ES-I3 (cell line): ENCODE results near the gene CBX6.

Experiments
- H3K36me3 ChIP-seq: 2 replicates; pipeline ENCODE4 v1.6.1; 2013; ENCODE audit warnings: mild to moderate bottlenecking, low read length, control low read depth, moderate library complexity; ENCODE audit not compliant: insufficient read depth
- H3K4me1 ChIP-seq: 2 replicates; pipeline ENCODE4 v1.6.1; 2013; ENCODE audit warnings: mild to moderate bottlenecking, control low read depth, low read length; ENCODE audit not compliant: insufficient read depth
- H3K9ac ChIP-seq: 2 replicates; pipeline ENCODE4 v1.6.1; 2013; ENCODE audit warnings: low read depth, mild to moderate bottlenecking, low read length, moderate library complexity
- H3K9me3 ChIP-seq: 2 replicates; pipeline ENCODE4 v1.6.1; 2013; ENCODE audit warnings: mild to moderate bottlenecking, low read length, moderate library complexity; ENCODE audit not compliant: control insufficient read depth, insufficient read depth

The CBX6 gene

DNA sequence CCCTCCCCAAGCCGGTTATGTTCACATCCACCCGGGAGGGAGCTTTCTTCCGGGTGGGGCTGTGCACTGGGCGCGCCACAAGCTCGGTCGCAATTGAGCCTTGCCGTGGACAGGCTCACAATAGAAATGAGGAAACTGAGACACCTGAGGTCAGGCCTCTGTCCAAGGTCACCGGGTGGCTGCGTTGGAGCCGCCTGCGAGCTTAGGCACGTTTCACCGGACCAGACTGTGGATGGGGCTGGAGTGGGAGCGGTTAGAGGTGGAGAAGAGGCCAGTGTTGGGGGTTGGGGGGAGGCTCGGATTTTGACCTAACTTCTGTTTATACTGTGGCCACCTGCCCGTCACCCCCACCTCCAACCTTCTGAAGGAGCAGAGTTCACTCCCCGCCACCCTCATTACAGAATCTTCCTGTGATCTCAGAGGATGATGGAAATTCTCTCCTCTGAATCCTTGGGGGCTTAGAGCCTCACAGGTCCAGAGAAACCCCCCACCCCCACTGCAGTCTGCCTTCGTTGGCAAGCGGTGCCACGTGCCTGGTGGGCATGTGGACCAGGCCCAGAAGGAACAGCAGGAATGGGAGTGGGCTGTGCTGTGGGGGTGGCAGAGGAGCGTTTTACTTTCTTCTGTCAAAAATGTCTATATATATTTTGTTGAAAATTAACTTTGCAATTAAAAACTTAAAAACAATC lies 27.6 kb downstream of the CBX6 start:
- Histone ChIP-seq H3K9ac (peak overlapping the region; percentile 65), H3K36me3 (no peaks in the 10 kb centered on the region), H3K4me1 (0 out of 2 replicates have a peak, but pooled peaks cover 4% of the 10 kb centered on the region), H3K9me3 (no peaks in the 10 kb centered on the region)

- H3K9ac ChIP-seq, result peak within 1 kb of the TSS; percentile 75
These were observed 28.2 kb downstream of the CBX6 start, which contains the start of gene NPTXR for GRCh38 chr22:38843657-38844314. TSS of gene NPTXR (minus strand) at chr22:38844028.

GRCh38 chr22:38843201-38843656 lies 28.8 kb downstream of the CBX6 start:
- Histone ChIP-seq H3K4me1 (0 out of 2 replicates have a peak, but pooled peaks cover 4% of the 10 kb centered on the region), H3K36me3 (no peaks in the 10 kb centered on the region), H3K9ac (peak overlapping the region; percentile 75), H3K9me3 (no peaks in the 10 kb centered on the region)

More at GRCh38 chr22:38843657-38844314, 28.2 kb downstream of the CBX6 start, which contains the start of gene NPTXR:
- no peaks in the 10 kb centered on the region for H3K9me3 ChIP-seq
- no peaks in the 10 kb centered on the region for H3K36me3 ChIP-seq
- 0 out of 2 replicates have a peak, but pooled peaks cover 4% of the 10 kb centered on the region for H3K4me1 ChIP-seq

DNA sequence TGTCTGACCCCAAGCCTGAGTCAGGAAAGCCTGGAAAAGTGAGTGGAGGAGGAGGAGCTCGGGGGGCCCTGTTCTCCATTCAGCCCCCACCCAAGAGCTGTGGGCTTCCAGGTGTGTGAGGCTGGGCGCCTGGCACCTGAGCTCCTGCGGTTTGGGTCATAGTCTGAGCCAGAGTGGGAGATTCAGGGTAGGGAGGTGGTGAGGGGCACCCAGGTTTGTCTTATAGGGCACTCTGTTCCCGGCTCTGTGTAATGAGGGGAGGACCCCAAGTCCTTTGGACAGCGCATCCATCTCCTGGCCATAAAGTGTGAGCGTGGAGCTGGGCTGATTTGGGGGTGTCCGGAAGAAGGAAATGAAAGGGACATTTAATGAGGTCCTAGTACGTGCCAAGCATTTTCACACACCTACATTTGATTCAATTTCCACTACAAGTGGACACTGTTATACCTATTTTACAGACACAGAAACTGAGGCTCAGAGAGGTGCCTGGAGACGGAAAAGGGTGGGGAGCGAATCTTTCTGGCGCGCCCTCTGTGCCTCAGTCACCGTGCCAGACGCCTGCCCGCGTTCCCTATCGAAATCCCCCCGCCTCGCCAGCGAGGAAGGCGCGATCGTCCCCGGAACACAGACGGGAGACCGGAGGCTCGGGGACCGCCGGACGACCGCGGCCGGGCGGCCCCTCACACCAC lies 29.4 kb downstream of the CBX6 start:
- peak overlapping the region; percentile 75 for H3K9ac ChIP-seq
- no peaks in the 10 kb centered on the region for H3K9me3 ChIP-seq
- H3K4me1 ChIP-seq, result 0 out of 2 replicates have a peak, but pooled peaks cover 4% of the 10 kb centered on the region
- H3K36me3 ChIP-seq, result no peaks in the 10 kb centered on the region

GRCh38 chr22:38841635-38842034 lies 30.4 kb downstream of the CBX6 start:
- Histone ChIP-seq H3K9me3 (no peaks in the 10 kb centered on the region), H3K36me3 (no peaks in the 10 kb centered on the region), H3K4me1 (0 out of 2 replicates have a peak, but pooled peaks cover 4% of the 10 kb centered on the region), H3K9ac (no peak overlapping the region)

DNA sequence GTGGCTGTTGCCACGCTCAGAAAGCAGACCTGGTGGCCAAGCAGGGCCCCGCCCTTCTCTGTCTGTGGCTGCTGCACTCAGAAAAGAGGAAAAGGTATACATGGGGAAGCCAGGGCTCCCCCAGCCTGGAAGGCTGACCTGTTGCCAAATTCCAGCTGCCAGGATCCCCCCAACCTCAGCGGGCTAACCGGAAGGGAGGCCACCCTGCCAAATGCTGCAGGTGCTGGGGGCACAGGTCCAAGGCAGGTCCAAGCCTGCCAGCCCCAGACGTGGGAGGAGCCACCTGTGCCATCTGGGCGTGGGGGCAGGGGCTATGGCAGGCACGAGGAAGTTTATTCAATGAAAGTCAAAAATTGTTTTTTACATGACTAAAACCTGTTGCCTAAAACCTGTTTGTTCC lies 30.8 kb downstream of the CBX6 start:
- peaks cover 8% of the 10 kb centered on the region; the same call in 1 of the 2 replicates for H3K4me1 ChIP-seq
- H3K9ac ChIP-seq, result no peak overlapping the region

GRCh38 chr22:38840129-38840528 lies 31.9 kb downstream of the CBX6 start:
- Histone ChIP-seq H3K4me1 (peaks cover 18% of the 10 kb centered on the region; the same call in 1 of the 2 replicates), H3K9ac (no peak overlapping the region), H3K36me3 (no peaks in the 10 kb centered on the region), H3K9me3 (no peaks in the 10 kb centered on the region)

More for the DNA sequence above, 30.8 kb downstream of the CBX6 start:
- H3K36me3 ChIP-seq, result no peaks in the 10 kb centered on the region
- H3K9me3 ChIP-seq, result no peaks in the 10 kb centered on the region

DNA sequence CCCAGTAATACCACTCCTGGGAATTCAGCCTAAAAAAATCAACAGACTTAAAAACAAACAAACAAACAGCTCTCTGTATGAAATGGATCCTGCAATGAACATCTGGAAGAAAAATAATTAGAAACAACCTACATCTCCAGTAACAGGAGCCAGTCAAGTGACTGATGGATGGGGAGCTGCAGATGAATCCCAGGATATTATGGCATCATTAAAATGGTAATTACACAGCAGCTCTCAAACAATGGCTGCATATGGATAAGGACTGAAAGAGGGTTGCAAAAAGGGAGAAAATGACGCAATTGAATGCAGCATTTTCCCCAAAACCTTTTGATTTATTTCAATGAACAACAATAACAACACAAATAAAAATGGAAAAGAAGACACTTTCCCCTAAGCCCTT lies 32.3 kb downstream of the CBX6 start:
- Histone ChIP-seq H3K9me3 (no peaks in the 10 kb centered on the region), H3K9ac (no peak overlapping the region), H3K36me3 (no peaks in the 10 kb centered on the region), H3K4me1 (peaks cover 18% of the 10 kb centered on the region; the same call in 1 of the 2 replicates)

GRCh38 chr22:38837414-38837928 lies 34.5 kb downstream of the CBX6 start:
- Histone ChIP-seq H3K9ac (no peak overlapping the region), H3K36me3 (no peaks in the 10 kb centered on the region), H3K4me1 (peaks cover 18% of the 10 kb centered on the region; the same call in 1 of the 2 replicates), H3K9me3 (no peaks in the 10 kb centered on the region)

DNA sequence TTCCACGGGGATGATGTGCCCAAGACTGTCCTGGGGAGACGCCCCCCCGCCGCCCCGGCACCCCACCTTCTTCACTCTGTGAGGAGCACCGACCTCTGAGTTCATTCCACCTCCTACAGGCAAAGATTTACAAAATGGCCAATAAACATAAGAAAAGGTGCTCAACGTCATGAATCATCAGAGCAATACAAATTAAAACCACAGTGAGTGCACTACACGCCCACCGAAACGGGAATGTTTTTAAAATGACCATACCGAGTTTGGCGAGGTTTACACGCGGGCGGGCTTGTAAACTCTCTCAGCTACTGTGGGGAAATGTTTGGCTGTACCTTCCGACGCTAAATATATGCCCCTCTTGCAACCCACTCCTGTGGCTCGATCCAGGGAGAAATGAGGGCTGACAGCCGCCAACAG lies 36.1 kb downstream of the CBX6 start:
- H3K4me1 ChIP-seq, result peaks cover 17% of the 10 kb centered on the region; the same call in 1 of the 2 replicates
- peak overlapping the region; percentile 10; the same call in 1 of the 2 replicates for H3K9ac ChIP-seq
- no peaks in the 10 kb centered on the region for H3K9me3 ChIP-seq
- no peaks in the 10 kb centered on the region for H3K36me3 ChIP-seq

DNA sequence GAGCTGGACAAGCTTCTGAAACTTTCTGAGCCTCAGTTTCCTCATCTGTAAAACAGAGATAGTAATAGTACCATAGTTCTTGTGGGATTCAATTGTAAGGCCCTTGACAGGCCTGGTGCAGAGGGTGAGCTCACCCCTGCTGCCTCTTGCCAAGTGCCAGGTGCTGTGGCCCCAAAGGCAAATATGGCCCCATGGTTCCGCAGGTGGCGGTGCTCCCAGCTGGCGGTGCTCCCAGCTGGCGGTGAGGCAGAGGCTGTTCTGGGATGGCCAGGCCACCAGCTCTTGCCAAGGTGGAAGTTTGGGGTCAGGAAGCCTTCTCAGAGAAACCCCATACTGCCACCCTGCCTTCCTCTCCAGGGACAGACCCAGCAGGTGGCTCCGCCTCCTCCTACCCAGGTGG lies 37.0 kb downstream of the CBX6 start:
- Histone ChIP-seq H3K36me3 (no peaks in the 10 kb centered on the region), H3K4me1 (peaks cover 14% of the 10 kb centered on the region; the same call in 1 of the 2 replicates), H3K9me3 (no peaks in the 10 kb centered on the region), H3K9ac (no peak overlapping the region)

DNA sequence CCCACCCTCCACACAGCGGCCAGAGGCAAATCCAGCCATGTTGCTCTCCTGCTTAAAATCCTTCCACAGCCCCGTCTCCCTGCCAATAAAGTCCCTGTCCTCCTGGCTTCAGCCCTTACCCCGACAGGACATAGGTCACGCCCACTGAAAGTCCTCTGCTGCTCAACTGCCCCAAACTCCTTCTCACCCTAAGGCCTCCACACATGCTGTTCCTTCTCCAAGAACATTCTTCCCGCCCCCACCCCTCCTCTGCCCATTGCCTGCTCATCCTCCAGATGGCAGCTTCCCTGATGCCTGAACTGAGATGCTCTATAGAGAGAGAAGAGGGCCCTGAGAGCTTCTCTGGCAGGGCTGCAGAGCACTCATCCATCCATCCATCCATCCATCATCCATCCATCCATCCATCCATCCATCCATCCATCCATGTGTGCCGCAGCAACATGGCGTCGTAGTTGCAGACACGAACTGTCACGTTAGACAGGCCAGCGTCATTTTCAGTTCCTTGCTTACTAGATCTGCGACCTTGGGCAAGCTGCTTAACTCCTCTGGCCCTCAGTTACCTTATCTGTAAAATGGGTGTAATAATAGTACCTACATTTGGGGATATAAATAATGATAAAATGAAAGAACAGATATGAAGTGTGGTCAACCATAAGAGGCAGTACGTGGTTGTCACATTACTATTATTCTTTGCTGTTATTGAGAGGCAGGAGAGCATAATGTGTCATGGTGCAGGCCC lies 37.6 kb downstream of the CBX6 start:
- Histone ChIP-seq H3K36me3 (no peaks in the 10 kb centered on the region), H3K9me3 (no peaks in the 10 kb centered on the region), H3K9ac (no peak overlapping the region), H3K4me1 (peaks cover 14% of the 10 kb centered on the region; the same call in 1 of the 2 replicates)

GRCh38 chr22:38833061-38833460 lies 39.0 kb downstream of the CBX6 start:
- peaks cover 14% of the 10 kb centered on the region; the same call in 1 of the 2 replicates for H3K4me1 ChIP-seq
- H3K9ac ChIP-seq, result no peak overlapping the region
- H3K36me3 ChIP-seq, result no peaks in the 10 kb centered on the region
- no peaks in the 10 kb centered on the region for H3K9me3 ChIP-seq
